MCF 10A (cell line): ENCODE results near the gene CHMP5. TPM values are rescaled to one million over a fixed set of nuclear protein-coding genes. Genes with fewer than 3 reads are reported as not detected.

ENCODE experiments used
- BruUV-seq: library from RNA; stranded (reverse); fragments of 400-500 nt; replicated peaks from 2 replicates; lab custom pipeline; 2021; lab: Mats Ljungman, UMichigan
- CTCF ChIA-PET: fragments of 300-600 bp; sonication (Branson Sonifier 250); formaldehyde crosslinking; extraction: SDS; loops from one replicate; lab custom pipeline; 2021; ENCODE audit warnings: antibody characterized with exemption, inconsistent platforms; lab: Yijun Ruan, JAX
- POLR2A ChIA-PET: fragments of 300-600, 350-650 bp; sonication (Branson Sonifier 250); formaldehyde crosslinking; extraction: SDS; loops from one replicate; lab custom pipeline; 2020; ENCODE audit warnings: antibody characterized with exemption, inconsistent platforms; lab: Yijun Ruan, JAX
- DNase-seq: peaks from one replicate; pipeline ENCODE4 v3.0.0-alpha.2; 2018; ENCODE audit not compliant: unreplicated experiment
- H3K27ac Mint-ChIP-seq: one replicate; pipeline ENCODE4 v1.8.0; 2022; ENCODE audit warnings: mild to moderate bottlenecking, low read depth, mixed read lengths; ENCODE audit not compliant: unreplicated experiment
- H3K27me3 Mint-ChIP-seq: one replicate; pipeline ENCODE4 v1.8.0; 2022; ENCODE audit warnings: mixed read lengths; ENCODE audit not compliant: insufficient read depth, unreplicated experiment
- H3K36me3 Mint-ChIP-seq: one replicate; pipeline ENCODE4 v1.8.0; 2022; ENCODE audit warnings: mild to moderate bottlenecking, moderate library complexity, mixed read lengths; ENCODE audit not compliant: insufficient read depth, unreplicated experiment
- H3K4me1 Mint-ChIP-seq: one replicate; pipeline ENCODE4 v1.8.0; 2022; ENCODE audit warnings: mixed read lengths; ENCODE audit not compliant: insufficient read depth, unreplicated experiment
- H3K4me3 Mint-ChIP-seq: one replicate; pipeline ENCODE4 v1.8.0; 2022; ENCODE audit warnings: mild to moderate bottlenecking, moderate library complexity, mixed read lengths; ENCODE audit not compliant: unreplicated experiment
- H3K9me3 Mint-ChIP-seq: one replicate; pipeline ENCODE4 v1.8.0; 2022; ENCODE audit warnings: mixed read lengths; ENCODE audit not compliant: unreplicated experiment
- CTCF ChIP-seq: fragments of 200-600 bp; IDR thresholded peaks from one replicate; pipeline ENCODE4 v1.8.0; 2022; ENCODE audit warnings: antibody characterized with exemption, mild to moderate bottlenecking; ENCODE audit not compliant: unreplicated experiment
- intact Hi-C: fragments of 100-400 bp; cut with micrococcal nuclease; formaldehyde crosslinking; loops from 2 replicates; pipeline ENCODE4 v1.14.1; 2022
- total RNA-seq: library from RNA; stranded (reverse); gene quantifications from 2 replicates; pipeline ENCODE4 v1.2.3, GENCODE V29; 2022

CHMP5 gene
- total RNA-seq, 1 experiment from 2014 or later: 67.6 TPM

- Mint-ChIP-seq H3K4me3 (peak overlapping the region; percentile 3), H3K27me3 (no peaks in the 10 kb centered on the region), H3K4me1 (peaks cover 28% of the 10 kb centered on the region), H3K9me3 (no peaks in the 10 kb centered on the region), H3K36me3 (peaks cover 81% of the 10 kb centered on the region), H3K27ac (peak overlapping the region; percentile 59)
- POLR2A ChIA-PET: interaction anchor here (0.9 to 13.7 kb wide), 2 partner anchors 24 to 34 kb away, joined by 3 to 259 read pairs; partner anchors contain the start of gene SPINK4
- intact Hi-C loops: no loop called here
- TSS peak; percentile 0 for BruUV-seq
- no peak for DNase-seq
- CTCF ChIA-PET: no interaction called here
- no peak for TF ChIP-seq CTCF
Measured at GRCh38 chr9:33260372-33260771, 4.5 kb upstream of the CHMP5 start.

- H3K4me3 Mint-ChIP-seq: peak overlapping the region; percentile 99
Measured at GRCh38 chr9:33263131-33264002, 1.5 kb upstream of the CHMP5 start.

GRCh38 chr9:33264003-33264472 is 811 bp upstream of the CHMP5 start:
- ChIA-PET CTCF (interaction anchor here (0.6 to 4.8 kb wide), 6 partner anchors 12 to 103 kb away, joined by 4 to 30 read pairs (median 7); no protein-coding TSS in a partner anchor), POLR2A (interaction anchor here (0.6 to 7.9 kb wide), 23 partner anchors 11 to 248 kb away, joined by 3 to 387 read pairs (median 6); partner anchors contain the start of genes B4GALT1, DNAJA1, NFX1 and NOL6)
- Mint-ChIP-seq H3K4me1 (peaks cover 34% of the 10 kb centered on the region), H3K4me3 (peak overlapping the region; percentile 99), H3K27me3 (no peaks in the 10 kb centered on the region), H3K27ac (peak overlapping the region; percentile 95), H3K9me3 (no peaks in the 10 kb centered on the region), H3K36me3 (peaks cover 66% of the 10 kb centered on the region)
- intact Hi-C loops: loop anchor here (1.0 to 2.0 kb wide), 6 partner anchors 27 to 188 kb away; partner anchors contain the start of genes NFX1 and SMU1
- TSS peak; percentile 27 for BruUV-seq
- no peak for TF ChIP-seq CTCF
- peak; percentile 38 for DNase-seq

More at GRCh38 chr9:33263131-33264002, 1.5 kb upstream of the CHMP5 start:
- CTCF ChIA-PET: interaction anchor here (0.6 to 4.8 kb wide), 9 partner anchors 9 to 153 kb away, joined by 3 to 30 read pairs (median 5); no protein-coding TSS in a partner anchor
- intact Hi-C loops: loop anchor here (1.0 to 2.0 kb wide), 6 partner anchors 27 to 187 kb away; partner anchors contain the start of genes NFX1 and SMU1
- Mint-ChIP-seq H3K4me1 (peaks cover 40% of the 10 kb centered on the region), H3K9me3 (no peaks in the 10 kb centered on the region), H3K36me3 (peaks cover 72% of the 10 kb centered on the region), H3K27ac (peak overlapping the region; percentile 95), H3K27me3 (no peaks in the 10 kb centered on the region)
- POLR2A ChIA-PET: interaction anchor here (0.6 to 7.9 kb wide), 20 partner anchors 10 to 239 kb away, joined by 3 to 387 read pairs (median 7); partner anchors contain the start of genes B4GALT1, DNAJA1, NFX1 and NOL6
- TF ChIP-seq CTCF: no peak
- DNase-seq: peak; percentile 27
- no TSS peak for BruUV-seq
